Muscle layer of colon (tissue), 2 donors: Measurements from ENCODE around the gene SIRPG.
"Not testable (repeated sequence)": the region's sequence is repeated elsewhere in the genome, so short reads cannot be mapped to it uniquely, and the experiment has no call there.

Experiments
- H3K27ac ChIP-seq: one replicate; pipeline ENCODE4 v1.7.0; 2013; ENCODE audit warnings: low read depth, mild to moderate bottlenecking, low read length, moderate library complexity
- H3K27me3 ChIP-seq, 2 donors: one replicate each; pipeline ENCODE4 v1.7.0; 2013; ENCODE audit warnings: low read length in 2 of 2, mild to moderate bottlenecking in 2 of 2; ENCODE audit not compliant: insufficient read depth in 2 of 2, control insufficient read depth in 1 of 2
- H3K36me3 ChIP-seq: one replicate; pipeline ENCODE4 v1.7.0; 2013; ENCODE audit warnings: mild to moderate bottlenecking, low read length; ENCODE audit not compliant: insufficient read depth
- H3K4me1 ChIP-seq: one replicate; pipeline ENCODE4 v1.7.0; 2013; ENCODE audit warnings: mild to moderate bottlenecking, low read length; ENCODE audit not compliant: insufficient read depth
- H3K4me3 ChIP-seq, 2 donors: one replicate each; pipeline ENCODE4 v1.7.0; 2013; ENCODE audit warnings: low read length in 2 of 2, low read depth in 1 of 2, mild to moderate bottlenecking in 1 of 2, moderate library complexity in 1 of 2
- H3K9ac ChIP-seq: one replicate; pipeline ENCODE4 v1.7.0; 2013; ENCODE audit warnings: low read length
- H3K9me3 ChIP-seq: one replicate; pipeline ENCODE4 v1.7.0; 2013; ENCODE audit warnings: mild to moderate bottlenecking, low read length
- donor health status: abdominal sarcoma.
- donor health status: Adenocarcinoma of cecum.

SIRPG gene

GRCh38 chr20:1657556-1658334, at the start of gene SIRPG:
Gene SIRPG, minus strand, starts transcription at chr20:1657779. Its CDS starts 65 bp downstream, at chr20:1657714.
- no peaks in the 10 kb centered on the region for H3K4me1 ChIP-seq
- no peaks in the 10 kb centered on the region for H3K9me3 ChIP-seq
- no peak within 1 kb of the TSS for H3K27ac ChIP-seq
- no peak within 1 kb of the TSS for H3K4me3 ChIP-seq
- H3K9ac ChIP-seq: no peak within 1 kb of the TSS
- no peaks in the 10 kb centered on the region for H3K27me3 ChIP-seq
- no peaks in the 10 kb centered on the region for H3K36me3 ChIP-seq

- H3K4me3 ChIP-seq, H3K9me3 ChIP-seq, H3K9ac ChIP-seq, H3K36me3 ChIP-seq, H3K4me1 ChIP-seq, H3K27ac ChIP-seq, H3K27me3 ChIP-seq: not testable (repeated sequence)
Measured at GRCh38 chr20:1706887-1707286, 49.3 kb upstream of the SIRPG start.

GRCh38 chr20:1706079-1706478, 48.5 kb upstream of the SIRPG start:
- H3K4me3 ChIP-seq: no peak overlapping the region
- no peaks in the 10 kb centered on the region for H3K9me3 ChIP-seq
- H3K27ac ChIP-seq: no peak overlapping the region
- no peaks in the 10 kb centered on the region for H3K27me3 ChIP-seq
- no peaks in the 10 kb centered on the region for H3K36me3 ChIP-seq
- H3K4me1 ChIP-seq: no peaks in the 10 kb centered on the region
- no peak overlapping the region for H3K9ac ChIP-seq

- no peaks in the 10 kb centered on the region for H3K27me3 ChIP-seq
- no peaks in the 10 kb centered on the region for H3K36me3 ChIP-seq
- H3K4me1 ChIP-seq: no peaks in the 10 kb centered on the region
- no peak overlapping the region for H3K4me3 ChIP-seq
- no peaks in the 10 kb centered on the region for H3K9me3 ChIP-seq
- no peak overlapping the region for H3K27ac ChIP-seq
- no peak overlapping the region for H3K9ac ChIP-seq
Measured at GRCh38 chr20:1702855-1703254, 45.3 kb upstream of the SIRPG start.

- Histone ChIP-seq H3K9ac (no peak overlapping the region), H3K36me3 (no peaks in the 10 kb centered on the region), H3K4me1 (no peaks in the 10 kb centered on the region), H3K9me3 (no peaks in the 10 kb centered on the region), H3K27me3 (no peaks in the 10 kb centered on the region), H3K4me3 (no peak overlapping the region), H3K27ac (no peak overlapping the region)
Measured at GRCh38 chr20:1702328-1702727, 44.7 kb upstream of the SIRPG start.

GRCh38 chr20:1700990-1701389, 43.4 kb upstream of the SIRPG start:
- no peaks in the 10 kb centered on the region for H3K27me3 ChIP-seq

GRCh38 chr20:1697592-1697991, 40.0 kb upstream of the SIRPG start:
- H3K9me3 ChIP-seq: no peaks in the 10 kb centered on the region
- no peak overlapping the region for H3K27ac ChIP-seq
- H3K9ac ChIP-seq: no peak overlapping the region
- H3K27me3 ChIP-seq: no peaks in the 10 kb centered on the region
- H3K4me3 ChIP-seq: no peak overlapping the region
- H3K4me1 ChIP-seq: no peaks in the 10 kb centered on the region
- H3K36me3 ChIP-seq: no peaks in the 10 kb centered on the region

More at GRCh38 chr20:1700990-1701389, 43.4 kb upstream of the SIRPG start:
- Histone ChIP-seq H3K9ac (no peak overlapping the region), H3K4me1 (no peaks in the 10 kb centered on the region), H3K36me3 (no peaks in the 10 kb centered on the region), H3K9me3 (no peaks in the 10 kb centered on the region), H3K27ac (no peak overlapping the region), H3K4me3 (no peak overlapping the region)

- Histone ChIP-seq H3K27ac (no peak overlapping the region), H3K4me3 (no peak overlapping the region), H3K36me3 (no peaks in the 10 kb centered on the region), H3K9ac (no peak overlapping the region), H3K4me1 (no peaks in the 10 kb centered on the region), H3K27me3 (no peaks in the 10 kb centered on the region), H3K9me3 (no peaks in the 10 kb centered on the region)
Measured at GRCh38 chr20:1696521-1697209, 39.1 kb upstream of the SIRPG start.

GRCh38 chr20:1694672-1695071, 37.1 kb upstream of the SIRPG start:
- Histone ChIP-seq H3K36me3 (no peaks in the 10 kb centered on the region), H3K9me3 (no peaks in the 10 kb centered on the region), H3K4me1 (no peaks in the 10 kb centered on the region), H3K27ac (no peak overlapping the region), H3K27me3 (no peaks in the 10 kb centered on the region), H3K4me3 (no peak overlapping the region), H3K9ac (no peak overlapping the region)

GRCh38 chr20:1693427-1693826, 35.8 kb upstream of the SIRPG start:
- Histone ChIP-seq H3K9ac (no peak overlapping the region), H3K27ac (no peak overlapping the region), H3K4me1 (no peaks in the 10 kb centered on the region)

GRCh38 chr20:1689721-1690120, 32.1 kb upstream of the SIRPG start:
- Histone ChIP-seq H3K36me3 (no peaks in the 10 kb centered on the region), H3K4me3 (no peak overlapping the region), H3K27me3 (no peaks in the 10 kb centered on the region), H3K4me1 (no peaks in the 10 kb centered on the region), H3K9me3 (no peaks in the 10 kb centered on the region), H3K27ac (no peak overlapping the region), H3K9ac (no peak overlapping the region)

More at GRCh38 chr20:1693427-1693826, 35.8 kb upstream of the SIRPG start:
- Histone ChIP-seq H3K36me3 (no peaks in the 10 kb centered on the region), H3K9me3 (no peaks in the 10 kb centered on the region), H3K4me3 (no peak overlapping the region), H3K27me3 (no peaks in the 10 kb centered on the region)
